Measurements from ENCODE around the gene CYTIP.

Gene CYTIP

GRCh38 chr2:157486596-157487270 lies 42.8 kb upstream of the CYTIP start:
- no peaks in the 10 kb centered on the region for H3K36me3 ChIP-seq (ENCODE audit: low read length)
- H3K9me3 ChIP-seq (ENCODE audit: insufficient read depth, low read length), result no peaks in the 10 kb centered on the region
- no peak overlapping the region for H3K27ac ChIP-seq (ENCODE audit: low read depth, low read length)
- H3K27me3 ChIP-seq (ENCODE audit: low read length), result 0 out of 2 replicates have a peak, but pooled peaks cover 4% of the 10 kb centered on the region
- no peaks in the 10 kb centered on the region for H3F3A ChIP-seq (ENCODE audit: insufficient read depth)
- H3K4me2 ChIP-seq (ENCODE audit: low read depth, low read length, poor library complexity, severe bottlenecking), result no peak overlapping the region
- no peak for TF ChIP-seq CTCF (IDR thresholded peaks at IDR 0.05; ENCODE audit: insufficient read depth, low read length, poor library complexity, severe bottlenecking)
- TF ChIP-seq EZH2phosphoT487 (conservative IDR thresholded peaks at IDR 0.05; ENCODE audit: low read length), result no peak
- no peak overlapping the region for H3K9ac ChIP-seq (ENCODE audit: low read length)
- H3K4me3 ChIP-seq (ENCODE audit: insufficient read depth, low read length, poor library complexity, severe bottlenecking), result no peak overlapping the region
- H2AFZ ChIP-seq (ENCODE audit: low read depth, low read length, severe bottlenecking), result no peak overlapping the region
- no peaks in the 10 kb centered on the region for H3K9me2 ChIP-seq (replicated peaks; ENCODE audit: insufficient read depth, low read length)
- no peaks in the 10 kb centered on the region for H4K20me1 ChIP-seq (ENCODE audit: low read depth, low read length)
- H3K79me2 ChIP-seq (ENCODE audit: insufficient read depth, low read length), result no peaks in the 10 kb centered on the region

GRCh38 chr2:157480182-157480961 lies 36.5 kb upstream of the CYTIP start:
- H3K9ac ChIP-seq (ENCODE audit: low read length), result no peak overlapping the region
- H3K36me3 ChIP-seq (ENCODE audit: low read length), result no peaks in the 10 kb centered on the region
- no peaks in the 10 kb centered on the region for H3K9me3 ChIP-seq (ENCODE audit: insufficient read depth, low read length)
- H3K4me3 ChIP-seq (ENCODE audit: insufficient read depth, low read length, poor library complexity, severe bottlenecking), result no peak overlapping the region
- no peak overlapping the region for H3K27ac ChIP-seq (ENCODE audit: low read depth, low read length)
- TF ChIP-seq EZH2phosphoT487 (conservative IDR thresholded peaks at IDR 0.05; ENCODE audit: low read length), result no peak
- no peak for TF ChIP-seq CTCF (IDR thresholded peaks at IDR 0.05; ENCODE audit: insufficient read depth, low read length, poor library complexity, severe bottlenecking)
- H4K20me1 ChIP-seq (ENCODE audit: low read depth, low read length), result no peaks in the 10 kb centered on the region
- no peak overlapping the region for H2AFZ ChIP-seq (ENCODE audit: low read depth, low read length, severe bottlenecking)
- no peaks in the 10 kb centered on the region for H3K27me3 ChIP-seq (ENCODE audit: low read length)
- H3K9me2 ChIP-seq (replicated peaks; ENCODE audit: insufficient read depth, low read length), result no peaks in the 10 kb centered on the region
- H3F3A ChIP-seq (ENCODE audit: insufficient read depth), result no peaks in the 10 kb centered on the region
- H3K79me2 ChIP-seq (ENCODE audit: insufficient read depth, low read length), result no peaks in the 10 kb centered on the region
- H3K4me2 ChIP-seq (ENCODE audit: low read depth, low read length, poor library complexity, severe bottlenecking), result no peak overlapping the region

- no peak overlapping the region for H2AFZ ChIP-seq (ENCODE audit: low read depth, low read length, severe bottlenecking)
- no peaks in the 10 kb centered on the region for H3K27me3 ChIP-seq (ENCODE audit: low read length)
- H3K9ac ChIP-seq (ENCODE audit: low read length), result no peak overlapping the region
- no peak for TF ChIP-seq EZH2phosphoT487 (conservative IDR thresholded peaks at IDR 0.05; ENCODE audit: low read length)
- no peak for TF ChIP-seq CTCF (IDR thresholded peaks at IDR 0.05; ENCODE audit: insufficient read depth, low read length, poor library complexity, severe bottlenecking)
- no peaks in the 10 kb centered on the region for H3K9me3 ChIP-seq (ENCODE audit: insufficient read depth, low read length)
- H3K4me2 ChIP-seq (ENCODE audit: low read depth, low read length, poor library complexity, severe bottlenecking), result no peak overlapping the region
- H3K4me3 ChIP-seq (ENCODE audit: insufficient read depth, low read length, poor library complexity, severe bottlenecking), result no peak overlapping the region
- no peaks in the 10 kb centered on the region for H3K79me2 ChIP-seq (ENCODE audit: insufficient read depth, low read length)
- H3K27ac ChIP-seq (ENCODE audit: low read depth, low read length), result no peak overlapping the region
- H3K36me3 ChIP-seq (ENCODE audit: low read length), result no peaks in the 10 kb centered on the region
- H3K9me2 ChIP-seq (replicated peaks; ENCODE audit: insufficient read depth, low read length), result no peaks in the 10 kb centered on the region
- H4K20me1 ChIP-seq (ENCODE audit: low read depth, low read length), result no peaks in the 10 kb centered on the region
- H3F3A ChIP-seq (ENCODE audit: insufficient read depth), result no peaks in the 10 kb centered on the region
Observed at GRCh38 chr2:157479081-157480027, 35.5 kb upstream of the CYTIP start.
